ENCODE measurements around the gene GTPBP3.

Gene GTPBP3

DNA sequence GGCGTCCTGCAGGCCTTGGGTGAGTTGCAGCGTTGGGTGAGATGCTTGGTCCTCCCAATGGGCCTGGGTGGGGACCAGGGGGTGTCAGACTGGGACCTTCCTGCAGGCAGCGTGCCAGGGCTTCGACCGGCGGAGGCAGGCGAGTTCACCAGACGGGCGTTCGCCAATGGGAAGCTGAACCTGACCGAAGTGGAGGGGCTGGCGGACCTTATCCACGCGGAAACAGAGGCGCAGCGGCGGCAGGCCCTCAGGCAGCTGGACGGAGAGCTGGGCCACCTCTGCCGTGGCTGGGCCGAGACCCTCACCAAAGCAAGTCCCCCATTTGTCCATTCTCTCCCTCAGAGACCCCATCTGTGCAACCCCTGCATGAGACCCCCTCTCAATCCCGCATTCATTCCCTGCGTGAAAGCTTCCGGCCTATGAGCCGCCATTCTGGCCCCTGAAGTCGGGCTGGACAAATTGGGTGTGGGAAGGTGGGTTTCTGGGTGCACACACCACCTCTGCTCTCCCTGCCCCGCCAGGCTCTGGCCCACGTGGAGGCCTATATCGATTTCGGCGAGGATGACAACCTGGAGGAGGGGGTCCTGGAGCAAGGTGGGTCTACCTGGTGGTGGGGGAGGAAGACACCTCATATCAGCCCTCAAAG, 1.2 kb downstream of the GTPBP3 start:
- DNase-seq (ENCODE audit: low spot score) = no peak
- H3K4me3 Mint-ChIP-seq = peak overlapping the region; percentile 83
- H3K27ac Mint-ChIP-seq = peak overlapping the region; percentile 86
- no peaks in the 10 kb centered on the region for H3K27me3 Mint-ChIP-seq (ENCODE audit: low read depth)
- peaks cover 9% of the 10 kb centered on the region for H3K36me3 Mint-ChIP-seq (ENCODE audit: low read depth)
- peaks cover 17% of the 10 kb centered on the region for H3K4me1 Mint-ChIP-seq (ENCODE audit: low read depth)
- H3K9me3 Mint-ChIP-seq = no peaks in the 10 kb centered on the region

DNA sequence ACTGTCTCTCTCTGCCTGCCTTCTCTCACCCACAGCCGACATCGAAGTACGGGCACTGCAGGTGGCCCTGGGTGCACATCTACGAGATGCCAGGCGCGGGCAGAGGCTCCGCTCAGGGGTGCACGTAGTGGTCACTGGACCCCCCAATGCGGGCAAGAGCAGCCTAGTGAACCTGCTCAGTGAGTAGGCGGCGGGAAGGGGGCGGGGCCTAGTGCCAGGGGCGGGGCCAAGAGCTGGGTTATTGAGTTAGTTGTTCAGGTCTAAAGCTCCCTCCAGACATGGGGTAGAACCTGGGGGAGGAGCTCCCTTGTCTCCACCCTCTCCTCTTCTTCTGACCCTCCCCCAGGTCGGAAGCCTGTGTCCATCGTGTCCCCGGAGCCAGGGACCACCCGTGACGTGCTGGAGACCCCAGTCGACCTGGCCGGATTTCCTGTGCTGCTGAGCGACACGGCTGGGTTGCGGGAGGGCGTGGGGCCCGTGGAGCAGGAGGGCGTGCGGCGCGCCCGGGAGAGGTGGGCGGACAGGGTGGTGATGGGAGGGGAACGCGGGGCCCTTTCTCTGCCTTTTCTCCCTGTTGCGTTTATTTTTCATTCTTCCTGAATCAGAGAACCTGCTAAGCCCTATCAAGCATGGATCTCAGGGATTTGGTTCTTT, 1.9 kb downstream of the GTPBP3 start:
- Mint-ChIP-seq H3K4me3 (peak overlapping the region; percentile 62), H3K36me3 (ENCODE audit: low read depth) (peaks cover 6% of the 10 kb centered on the region), H3K4me1 (ENCODE audit: low read depth) (peaks cover 13% of the 10 kb centered on the region), H3K9me3 (no peaks in the 10 kb centered on the region), H3K27me3 (ENCODE audit: low read depth) (no peaks in the 10 kb centered on the region), H3K27ac (no peak overlapping the region)
- DNase-seq (ENCODE audit: low spot score) = no peak

DNA sequence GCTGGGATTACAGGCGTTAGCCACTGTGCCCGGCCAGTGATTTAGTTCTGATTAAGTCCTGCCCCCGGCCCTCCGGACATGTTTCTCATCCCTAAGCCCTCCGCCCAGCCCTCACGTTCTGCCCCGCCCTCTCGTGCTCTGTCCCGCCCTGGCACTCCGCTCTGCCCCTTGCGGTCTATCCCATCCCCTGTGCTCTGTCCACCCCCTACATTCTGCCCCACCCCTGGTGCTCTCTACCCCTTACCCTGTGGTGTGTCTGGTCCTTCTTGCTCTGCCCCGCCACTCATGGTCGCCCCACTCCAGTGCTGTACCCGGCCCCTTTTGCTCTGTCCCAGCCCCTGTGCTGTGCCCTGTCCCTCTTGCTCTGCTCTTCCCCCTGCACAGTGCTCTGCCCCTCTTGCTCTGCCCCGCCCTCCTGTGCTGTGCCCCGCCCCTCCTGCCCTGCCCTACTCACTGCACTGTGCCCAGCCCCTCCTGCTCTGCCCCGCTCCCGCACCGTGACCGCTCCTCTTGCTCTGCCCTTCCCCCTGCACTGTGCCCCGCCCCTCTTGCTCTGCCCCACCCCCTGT, 3.0 kb downstream of the GTPBP3 start:
- Mint-ChIP-seq H3K27me3 (ENCODE audit: low read depth) (no peaks in the 10 kb centered on the region), H3K36me3 (ENCODE audit: low read depth) (peaks cover 6% of the 10 kb centered on the region), H3K9me3 (no peaks in the 10 kb centered on the region), H3K27ac (no peak overlapping the region), H3K4me3 (no peak overlapping the region), H3K4me1 (ENCODE audit: low read depth) (peaks cover 8% of the 10 kb centered on the region)
- no peak for DNase-seq (ENCODE audit: low spot score)

DNA sequence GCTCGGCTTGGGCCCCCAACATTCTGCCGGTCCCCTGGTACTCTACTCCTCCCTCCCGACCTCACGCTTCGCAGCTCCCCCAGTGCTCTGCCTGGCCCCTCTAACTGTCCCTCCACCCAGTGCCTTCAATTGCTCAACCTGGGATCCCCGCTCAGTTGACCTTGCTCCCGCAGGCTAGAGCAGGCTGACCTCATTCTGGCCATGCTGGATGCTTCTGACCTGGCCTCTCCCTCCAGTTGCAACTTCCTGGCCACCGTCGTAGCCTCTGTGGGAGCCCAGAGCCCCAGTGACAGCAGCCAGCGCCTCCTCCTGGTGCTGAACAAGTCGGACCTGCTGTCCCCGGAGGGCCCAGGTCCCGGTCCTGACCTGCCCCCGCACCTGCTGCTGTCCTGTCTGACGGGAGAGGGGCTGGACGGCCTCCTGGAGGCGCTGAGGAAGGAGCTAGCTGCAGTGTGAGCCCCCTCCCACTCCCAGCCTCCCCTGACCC, 3.6 kb downstream of the GTPBP3 start:
- Mint-ChIP-seq H3K4me1 (ENCODE audit: low read depth) (peaks cover 8% of the 10 kb centered on the region), H3K4me3 (no peak overlapping the region), H3K9me3 (no peaks in the 10 kb centered on the region), H3K27me3 (ENCODE audit: low read depth) (no peaks in the 10 kb centered on the region), H3K36me3 (ENCODE audit: low read depth) (peaks cover 6% of the 10 kb centered on the region), H3K27ac (no peak overlapping the region)
- DNase-seq (ENCODE audit: low spot score) = no peak

DNA sequence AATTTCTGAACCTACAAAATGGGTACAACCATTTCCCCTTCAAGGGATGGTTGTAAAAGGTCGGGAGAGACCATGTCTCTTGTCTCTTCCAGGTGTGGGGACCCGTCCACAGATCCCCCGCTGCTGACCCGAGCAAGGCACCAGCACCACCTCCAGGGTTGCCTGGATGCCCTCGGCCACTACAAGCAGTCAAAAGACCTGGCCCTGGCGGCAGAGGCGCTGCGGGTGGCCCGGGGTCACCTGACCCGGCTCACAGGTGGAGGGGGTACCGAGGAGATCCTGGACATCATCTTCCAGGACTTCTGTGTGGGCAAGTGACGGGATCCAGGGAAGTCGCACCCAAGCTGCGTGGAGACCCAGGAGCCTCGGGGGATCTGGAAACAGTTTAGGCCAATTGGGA, 4.0 kb downstream of the GTPBP3 start:
- Mint-ChIP-seq H3K27ac (no peak overlapping the region), H3K9me3 (no peaks in the 10 kb centered on the region), H3K4me1 (ENCODE audit: low read depth) (peaks cover 12% of the 10 kb centered on the region), H3K36me3 (ENCODE audit: low read depth) (peaks cover 8% of the 10 kb centered on the region), H3K27me3 (ENCODE audit: low read depth) (no peaks in the 10 kb centered on the region), H3K4me3 (no peak overlapping the region)
- DNase-seq (ENCODE audit: low spot score) = no peak

DNA sequence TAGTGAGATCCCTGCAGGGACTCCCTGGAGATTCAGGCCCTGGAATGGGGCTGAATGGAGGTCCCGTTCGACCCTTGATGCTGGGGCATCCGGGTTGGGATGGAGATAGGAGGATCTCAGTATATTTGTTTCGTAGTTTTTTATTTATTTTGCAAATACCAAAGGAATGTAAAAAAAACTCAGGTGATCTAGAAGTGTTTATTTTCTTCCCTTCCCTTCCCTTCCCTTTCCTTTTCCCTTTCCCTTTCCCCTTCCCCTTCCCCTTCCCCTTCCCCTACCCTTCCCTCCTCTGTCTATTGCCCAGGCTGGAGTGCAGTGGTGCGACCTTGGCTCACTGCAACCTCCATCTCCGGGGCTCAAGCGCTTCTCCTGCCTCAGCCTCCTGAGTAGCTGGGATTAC, 4.5 kb downstream of the GTPBP3 start:
- peaks cover 8% of the 10 kb centered on the region for H3K36me3 Mint-ChIP-seq (ENCODE audit: low read depth)
- H3K4me1 Mint-ChIP-seq (ENCODE audit: low read depth) = peaks cover 12% of the 10 kb centered on the region
- no peaks in the 10 kb centered on the region for H3K27me3 Mint-ChIP-seq (ENCODE audit: low read depth)
- no peak overlapping the region for H3K27ac Mint-ChIP-seq
- H3K4me3 Mint-ChIP-seq = no peak overlapping the region
- DNase-seq (ENCODE audit: low spot score) = no peak
- H3K9me3 Mint-ChIP-seq = no peaks in the 10 kb centered on the region

DNA sequence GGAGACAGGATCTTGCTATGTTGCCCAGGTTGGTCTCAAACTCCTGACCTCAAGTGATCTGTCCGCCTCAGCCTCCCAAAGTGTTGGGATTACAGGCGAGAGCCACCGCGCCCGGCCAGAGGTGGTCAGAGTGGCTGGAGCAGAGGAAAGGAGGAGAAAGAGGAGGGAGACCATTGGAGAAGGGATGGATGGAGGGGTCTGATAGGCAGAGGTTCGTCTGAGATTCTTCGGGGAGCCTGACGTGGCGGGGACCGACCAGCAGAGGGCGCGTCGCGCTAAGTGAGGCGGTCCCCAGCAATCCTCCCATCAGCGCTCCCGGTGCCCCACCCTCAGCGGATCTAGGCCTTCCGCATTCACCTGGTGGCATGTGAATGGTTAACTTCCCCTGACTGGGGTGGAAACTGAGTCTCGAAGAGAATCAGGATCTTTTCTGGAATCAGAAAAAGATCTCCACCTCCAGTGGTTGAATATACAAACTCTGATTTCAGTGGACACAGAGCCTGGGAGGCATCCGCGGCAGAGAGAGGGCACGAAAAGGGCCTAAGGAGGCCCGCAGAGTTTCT, 8.8 kb downstream of the GTPBP3 start:
- Mint-ChIP-seq H3K36me3 (ENCODE audit: low read depth) (peaks cover 5% of the 10 kb centered on the region), H3K27me3 (ENCODE audit: low read depth) (peaks cover 7% of the 10 kb centered on the region), H3K27ac (peak overlapping the region; percentile 6), H3K4me1 (ENCODE audit: low read depth) (peaks cover 10% of the 10 kb centered on the region), H3K9me3 (no peaks in the 10 kb centered on the region), H3K4me3 (no peak overlapping the region)
- peak; percentile 71 for DNase-seq (ENCODE audit: low spot score)

DNA sequence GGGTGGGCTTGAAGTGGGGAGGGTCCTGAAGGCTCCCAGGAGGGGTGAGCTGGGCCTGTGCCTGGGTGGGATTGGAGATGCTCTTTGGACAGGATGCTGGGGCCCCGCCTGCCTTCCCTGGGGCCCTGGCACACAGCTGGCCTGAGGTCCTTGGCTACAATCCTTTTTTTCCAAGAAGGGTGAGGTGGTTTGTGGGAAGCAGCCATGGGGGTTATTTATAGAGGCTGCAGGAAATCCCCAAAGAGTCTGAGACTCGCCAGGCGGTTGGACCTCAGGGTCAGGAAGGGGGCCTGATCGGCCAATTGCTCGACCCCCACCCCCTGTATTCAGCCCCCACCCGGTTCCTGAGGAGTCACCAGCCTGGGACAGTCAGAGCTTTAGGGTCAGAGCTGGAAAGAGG, 10.0 kb downstream of the GTPBP3 start:
- Mint-ChIP-seq H3K27me3 (ENCODE audit: low read depth) (peaks cover 11% of the 10 kb centered on the region), H3K4me3 (no peak overlapping the region), H3K36me3 (ENCODE audit: low read depth) (peaks cover 2% of the 10 kb centered on the region), H3K4me1 (ENCODE audit: low read depth) (peaks cover 15% of the 10 kb centered on the region), H3K9me3 (no peaks in the 10 kb centered on the region), H3K27ac (no peak overlapping the region)
- no peak for DNase-seq (ENCODE audit: low spot score)

DNA sequence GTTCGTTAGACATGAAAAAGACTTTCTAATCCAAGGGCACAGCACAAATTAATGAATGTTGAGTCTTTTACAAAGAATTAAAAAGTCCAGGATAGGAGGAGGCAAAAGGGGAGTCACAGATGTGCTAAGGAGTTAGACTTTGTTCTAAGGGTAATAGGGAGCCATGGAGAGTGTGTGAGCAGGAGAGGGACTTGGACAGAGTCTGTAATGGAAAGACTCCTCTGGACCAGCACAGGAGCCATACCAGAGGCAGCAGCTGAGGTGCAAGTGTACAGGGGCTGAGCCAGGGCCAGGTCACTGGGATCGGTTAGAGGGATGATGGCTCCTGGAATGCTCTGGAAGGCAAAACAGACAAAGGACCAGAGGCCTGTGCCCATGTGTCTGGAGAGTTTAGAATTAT, 10.5 kb downstream of the GTPBP3 start:
- no peak for DNase-seq (ENCODE audit: low spot score)
- Mint-ChIP-seq H3K9me3 (no peaks in the 10 kb centered on the region), H3K4me1 (ENCODE audit: low read depth) (peaks cover 15% of the 10 kb centered on the region), H3K27me3 (ENCODE audit: low read depth) (peaks cover 11% of the 10 kb centered on the region), H3K4me3 (no peak overlapping the region), H3K36me3 (ENCODE audit: low read depth) (peaks cover 2% of the 10 kb centered on the region), H3K27ac (no peak overlapping the region)

DNA sequence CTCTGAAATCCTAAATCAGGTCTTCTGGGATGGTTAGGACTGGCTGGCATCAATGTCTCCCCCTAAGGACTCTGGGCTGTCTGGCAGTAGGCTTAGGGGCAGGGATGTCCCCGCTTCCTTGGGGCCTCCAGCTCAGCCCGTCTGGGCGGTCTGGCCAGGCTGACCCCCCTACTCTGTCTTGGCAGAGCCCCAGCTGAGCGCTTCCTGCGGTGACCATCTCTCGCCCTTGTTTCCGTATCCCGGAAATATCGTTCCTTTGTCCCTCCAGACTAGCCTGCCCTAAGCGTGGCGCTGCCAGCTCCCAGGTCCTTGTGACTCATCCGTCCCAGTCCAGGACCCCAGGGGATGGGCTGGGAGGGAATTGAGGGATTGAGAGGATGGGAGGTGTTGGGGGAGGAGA, 11.3 kb downstream of the GTPBP3 start:
- Mint-ChIP-seq H3K4me3 (no peak overlapping the region), H3K9me3 (no peaks in the 10 kb centered on the region), H3K36me3 (ENCODE audit: low read depth) (peaks cover 2% of the 10 kb centered on the region), H3K27me3 (ENCODE audit: low read depth) (peaks cover 11% of the 10 kb centered on the region), H3K27ac (no peak overlapping the region), H3K4me1 (ENCODE audit: low read depth) (peaks cover 15% of the 10 kb centered on the region)
- no peak for DNase-seq (ENCODE audit: low spot score)

DNA sequence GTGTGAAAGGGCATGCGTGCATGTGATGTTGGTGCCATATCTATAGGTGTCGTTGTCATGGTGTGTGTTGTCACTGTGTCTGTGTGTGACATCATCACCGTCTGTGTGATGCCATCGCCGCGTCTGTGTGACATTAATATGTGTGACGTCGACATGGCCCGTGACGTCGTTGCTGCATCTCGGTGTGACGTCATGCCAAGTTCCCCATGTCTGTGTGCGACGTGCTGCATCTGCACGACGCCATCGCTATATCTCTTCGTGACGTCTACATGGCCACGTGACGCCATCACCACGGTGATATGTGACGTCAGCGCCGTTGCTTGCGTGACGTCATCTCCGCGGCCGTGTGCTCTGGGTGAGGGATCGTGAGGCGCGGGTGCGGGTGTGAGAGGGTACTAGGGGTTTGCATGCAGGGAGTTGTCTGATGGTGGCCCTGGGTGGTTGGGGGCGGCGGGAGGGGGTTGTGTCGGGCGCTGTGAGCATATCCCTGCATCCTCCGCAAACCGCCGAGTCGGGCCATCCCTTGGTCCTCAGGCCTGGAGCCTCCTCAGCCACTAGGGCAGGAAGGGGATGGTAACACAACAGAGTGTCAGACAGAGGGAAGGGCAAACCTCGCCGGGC, 14.6 kb downstream of the GTPBP3 start:
- H3K27me3 Mint-ChIP-seq (ENCODE audit: low read depth) = peaks cover 11% of the 10 kb centered on the region
- DNase-seq (ENCODE audit: low spot score) = no peak
- no peak overlapping the region for H3K4me3 Mint-ChIP-seq
- no peak overlapping the region for H3K27ac Mint-ChIP-seq
- H3K36me3 Mint-ChIP-seq (ENCODE audit: low read depth) = no peaks in the 10 kb centered on the region
- H3K4me1 Mint-ChIP-seq (ENCODE audit: low read depth) = peaks cover 9% of the 10 kb centered on the region
- no peaks in the 10 kb centered on the region for H3K9me3 Mint-ChIP-seq

DNA sequence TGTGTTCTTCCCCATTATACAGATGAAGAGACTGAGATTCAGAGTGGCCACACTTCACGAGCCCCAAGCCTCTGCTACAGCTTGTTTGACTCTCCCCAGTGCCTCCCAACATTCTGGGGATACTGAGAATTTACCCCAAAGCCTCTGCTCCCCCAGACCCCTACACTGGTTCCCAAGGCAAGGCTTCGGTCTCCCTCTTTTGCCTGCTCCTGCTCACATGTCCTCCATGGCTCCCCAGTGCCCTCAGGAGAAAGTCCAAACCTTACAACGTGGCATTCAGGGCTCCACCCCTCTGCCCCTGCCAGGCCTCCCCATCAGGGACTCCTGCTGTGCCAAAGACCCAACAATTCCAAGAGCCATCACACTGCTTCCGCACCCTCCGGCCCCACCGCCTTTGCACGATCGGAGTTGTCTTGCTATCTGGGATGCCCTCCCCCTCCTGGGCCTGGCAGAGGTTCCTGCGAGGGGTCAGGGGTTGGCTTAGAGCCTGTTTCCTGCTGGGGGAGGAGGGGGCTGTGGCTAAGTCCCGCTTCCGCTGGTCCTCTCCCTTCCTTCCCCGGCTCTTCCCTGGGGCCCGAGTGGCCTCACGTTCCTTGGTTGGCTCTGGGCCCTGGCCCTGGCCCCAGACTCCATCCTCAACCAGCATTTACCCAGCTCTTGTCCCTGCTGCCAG, 15.4 kb downstream of the GTPBP3 start:
- peaks cover 9% of the 10 kb centered on the region for H3K4me1 Mint-ChIP-seq (ENCODE audit: low read depth)
- H3K27me3 Mint-ChIP-seq (ENCODE audit: low read depth) = peaks cover 11% of the 10 kb centered on the region
- no peaks in the 10 kb centered on the region for H3K9me3 Mint-ChIP-seq
- no peak overlapping the region for H3K27ac Mint-ChIP-seq
- DNase-seq (ENCODE audit: low spot score) = no peak
- no peak overlapping the region for H3K4me3 Mint-ChIP-seq
- H3K36me3 Mint-ChIP-seq (ENCODE audit: low read depth) = no peaks in the 10 kb centered on the region

DNA sequence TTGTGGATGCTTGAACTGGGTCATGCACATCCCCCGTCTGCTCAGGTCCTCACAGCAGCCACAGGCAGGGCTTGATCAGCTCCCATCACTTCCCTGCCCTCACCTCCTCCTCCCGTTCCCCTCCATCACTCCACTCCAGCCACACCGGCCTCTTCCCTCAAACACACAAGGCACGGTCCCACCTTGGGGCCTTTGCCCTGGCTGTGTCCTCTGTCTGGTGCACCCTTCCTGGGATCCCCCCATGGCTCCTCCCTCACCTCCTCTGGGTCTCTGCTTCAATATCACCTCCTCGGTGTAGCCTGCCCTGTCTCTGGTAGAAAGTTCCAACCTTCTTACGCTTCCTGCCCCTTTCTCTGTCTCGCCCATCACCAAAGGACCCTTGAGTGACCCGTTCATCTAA, 16.0 kb downstream of the GTPBP3 start:
- Mint-ChIP-seq H3K4me3 (no peak overlapping the region), H3K36me3 (ENCODE audit: low read depth) (no peaks in the 10 kb centered on the region), H3K27me3 (ENCODE audit: low read depth) (peaks cover 11% of the 10 kb centered on the region), H3K9me3 (no peaks in the 10 kb centered on the region), H3K4me1 (ENCODE audit: low read depth) (peaks cover 9% of the 10 kb centered on the region), H3K27ac (no peak overlapping the region)
- DNase-seq (ENCODE audit: low spot score) = no peak
